GM12874 (cell line): ENCODE results near the gene HHLA2.

Source experiments
- TF ChIP-seq, protein P1 (sequence below): IDR thresholded peaks from 2 replicates; pipeline ENCODE4 v1.5.1; 2011; ENCODE audit warnings: low read depth, mild to moderate bottlenecking, control low read depth, low read length, moderate library complexity; ENCODE audit not compliant: insufficient read depth

Gene HHLA2

DNA sequence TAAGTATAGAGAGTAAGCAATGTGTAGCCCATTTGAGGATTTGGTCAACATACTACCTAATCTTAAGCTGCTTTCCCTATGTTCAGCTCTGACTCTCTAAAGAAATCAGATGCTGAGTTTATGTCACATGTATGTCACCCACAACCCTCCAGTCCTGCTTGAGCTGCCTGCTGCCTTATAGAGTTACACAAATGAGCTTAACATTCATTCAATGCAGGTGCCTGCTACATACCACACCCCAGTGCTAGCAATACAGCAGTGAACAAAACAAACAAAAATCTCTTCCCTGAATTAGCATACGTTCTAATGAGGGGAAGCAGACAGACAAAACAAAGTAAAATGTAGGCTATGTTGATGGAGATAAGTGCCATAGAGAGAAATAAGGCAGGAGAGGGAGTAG lies 93.0 kb downstream of the HHLA2 start:
- TF ChIP-seq, protein P1, sequence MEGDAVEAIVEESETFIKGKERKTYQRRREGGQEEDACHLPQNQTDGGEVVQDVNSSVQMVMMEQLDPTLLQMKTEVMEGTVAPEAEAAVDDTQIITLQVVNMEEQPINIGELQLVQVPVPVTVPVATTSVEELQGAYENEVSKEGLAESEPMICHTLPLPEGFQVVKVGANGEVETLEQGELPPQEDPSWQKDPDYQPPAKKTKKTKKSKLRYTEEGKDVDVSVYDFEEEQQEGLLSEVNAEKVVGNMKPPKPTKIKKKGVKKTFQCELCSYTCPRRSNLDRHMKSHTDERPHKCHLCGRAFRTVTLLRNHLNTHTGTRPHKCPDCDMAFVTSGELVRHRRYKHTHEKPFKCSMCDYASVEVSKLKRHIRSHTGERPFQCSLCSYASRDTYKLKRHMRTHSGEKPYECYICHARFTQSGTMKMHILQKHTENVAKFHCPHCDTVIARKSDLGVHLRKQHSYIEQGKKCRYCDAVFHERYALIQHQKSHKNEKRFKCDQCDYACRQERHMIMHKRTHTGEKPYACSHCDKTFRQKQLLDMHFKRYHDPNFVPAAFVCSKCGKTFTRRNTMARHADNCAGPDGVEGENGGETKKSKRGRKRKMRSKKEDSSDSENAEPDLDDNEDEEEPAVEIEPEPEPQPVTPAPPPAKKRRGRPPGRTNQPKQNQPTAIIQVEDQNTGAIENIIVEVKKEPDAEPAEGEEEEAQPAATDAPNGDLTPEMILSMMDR, result no peak

DNA sequence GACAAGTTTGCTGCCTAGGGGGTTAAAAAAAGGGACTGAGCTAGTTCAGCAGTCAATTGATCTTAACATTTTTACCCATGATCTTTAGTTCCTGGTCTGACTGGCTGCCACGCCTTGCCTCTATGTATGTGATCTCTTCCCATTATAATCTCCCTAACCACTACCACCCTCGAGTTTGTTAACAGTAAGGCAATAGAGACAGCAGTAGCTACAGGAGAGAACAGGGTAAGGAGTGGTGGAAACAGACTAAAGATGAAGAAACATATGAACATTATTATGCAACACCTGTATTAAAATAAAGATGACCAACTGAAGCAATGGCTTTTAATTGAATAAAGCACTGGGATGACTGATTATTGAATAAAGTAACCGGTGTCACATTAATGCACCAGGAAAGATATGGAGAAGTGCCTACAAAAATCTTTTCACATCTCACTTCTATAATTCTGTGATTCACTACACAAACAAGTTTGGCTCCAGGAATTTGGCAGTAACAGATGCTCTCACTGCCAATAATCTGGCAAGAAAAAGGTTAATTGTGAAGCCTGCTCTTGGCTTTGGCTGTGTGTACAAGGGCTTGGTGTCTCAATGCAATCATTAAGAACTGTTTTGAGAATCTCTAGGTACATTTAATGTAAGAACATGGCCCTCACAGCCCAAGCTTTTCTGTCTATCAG lies 95.7 kb downstream of the HHLA2 start:
- TF ChIP-seq, protein P1, result no peak

DNA sequence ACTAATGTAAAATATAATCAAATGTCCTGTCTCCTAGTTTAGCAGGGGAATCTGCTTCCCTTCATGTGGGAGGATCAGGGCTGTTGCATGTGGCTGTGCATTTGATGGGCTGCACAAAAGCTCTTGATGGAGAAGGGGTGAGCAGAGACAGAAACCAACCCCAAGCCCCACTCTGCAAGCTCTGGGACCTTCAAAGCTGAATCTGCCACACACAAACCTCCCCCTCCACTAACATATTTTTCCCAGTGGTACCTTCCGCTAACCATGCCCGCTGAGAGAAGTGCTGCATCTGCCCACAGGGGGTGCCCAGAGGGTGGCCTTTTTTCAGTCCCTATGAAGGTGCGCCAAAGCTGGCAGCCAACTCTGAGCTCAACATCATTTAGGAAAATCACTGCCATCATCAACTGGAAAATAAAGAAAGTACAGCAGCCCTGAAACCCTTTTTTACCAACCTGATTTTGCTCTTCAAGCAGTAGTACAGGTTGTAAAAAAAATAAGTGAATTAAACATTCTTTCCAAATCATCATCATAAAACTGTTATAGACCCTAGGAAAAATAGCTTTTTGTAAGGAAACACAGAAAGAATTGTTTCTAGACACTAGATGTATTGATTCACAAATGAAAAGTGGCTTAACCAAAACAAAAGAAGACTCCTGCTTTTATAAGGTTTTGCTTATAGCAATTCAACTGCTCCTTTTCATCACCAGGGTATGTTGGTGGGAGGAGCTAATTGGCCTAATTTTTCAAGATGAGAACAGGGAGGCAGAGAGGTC lies 97.0 kb downstream of the HHLA2 start:
- TF ChIP-seq, protein P1, result no peak

DNA sequence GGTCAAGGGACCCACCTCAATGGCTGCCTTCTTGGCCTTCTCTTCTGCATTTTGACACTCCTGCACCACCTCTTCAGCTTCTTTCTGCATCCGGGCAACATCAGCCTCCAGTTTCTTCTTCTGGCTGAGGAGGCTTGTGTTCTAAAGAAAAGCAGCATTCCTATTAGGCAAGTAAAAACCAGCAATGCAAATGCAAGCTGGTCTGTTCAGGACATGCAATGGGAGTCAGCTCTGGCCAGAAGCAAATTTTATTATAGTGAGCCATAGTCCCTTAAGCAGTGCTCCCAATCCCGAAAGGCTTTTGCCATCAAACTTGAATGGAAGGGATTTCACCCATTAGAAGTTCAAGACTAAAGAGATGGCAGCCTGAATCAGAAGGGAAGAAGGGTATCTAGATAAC lies 97.7 kb downstream of the HHLA2 start:
- TF ChIP-seq, protein P1, result no peak

DNA sequence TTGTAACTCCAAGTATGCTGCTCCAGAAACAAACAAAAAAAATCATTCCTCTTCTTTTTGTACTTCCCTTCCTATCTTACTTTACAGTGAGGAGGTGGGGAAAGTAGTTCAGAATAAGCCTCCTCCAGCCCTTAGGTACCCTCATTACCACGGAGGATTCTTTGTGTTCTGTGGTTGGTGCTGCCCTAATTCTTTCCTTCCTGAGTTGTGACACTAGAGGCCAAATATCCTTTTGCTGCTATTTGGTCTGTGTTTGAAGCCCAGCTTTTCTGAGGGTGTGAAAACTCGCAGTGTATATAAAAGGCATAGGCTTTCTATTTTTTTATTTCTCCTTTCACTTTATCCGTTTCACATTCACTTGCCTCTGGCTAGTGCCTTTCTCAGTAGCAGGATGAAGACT lies 98.2 kb downstream of the HHLA2 start:
- TF ChIP-seq, protein P1, result no peak

DNA sequence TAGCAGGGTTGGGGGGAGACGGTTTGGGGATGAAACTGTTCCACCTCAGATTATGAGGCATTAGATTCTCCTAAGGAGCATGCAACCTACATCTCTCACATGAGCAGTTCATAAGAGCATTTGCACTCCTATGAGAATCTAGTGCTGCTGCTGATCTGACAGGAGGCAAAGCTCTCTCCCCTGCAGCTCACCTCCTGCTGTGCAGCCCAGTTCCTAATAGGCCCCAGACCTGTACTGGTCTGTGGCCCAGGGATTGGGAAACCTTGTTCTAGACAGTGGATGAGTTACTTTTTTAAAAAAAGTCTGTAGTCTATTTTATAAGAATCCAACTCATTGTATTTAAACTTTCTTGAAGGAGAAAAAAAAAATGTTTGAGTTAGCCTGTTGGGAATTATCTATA lies 100.0 kb downstream of the HHLA2 start:
- TF ChIP-seq, protein P1, result no peak

DNA sequence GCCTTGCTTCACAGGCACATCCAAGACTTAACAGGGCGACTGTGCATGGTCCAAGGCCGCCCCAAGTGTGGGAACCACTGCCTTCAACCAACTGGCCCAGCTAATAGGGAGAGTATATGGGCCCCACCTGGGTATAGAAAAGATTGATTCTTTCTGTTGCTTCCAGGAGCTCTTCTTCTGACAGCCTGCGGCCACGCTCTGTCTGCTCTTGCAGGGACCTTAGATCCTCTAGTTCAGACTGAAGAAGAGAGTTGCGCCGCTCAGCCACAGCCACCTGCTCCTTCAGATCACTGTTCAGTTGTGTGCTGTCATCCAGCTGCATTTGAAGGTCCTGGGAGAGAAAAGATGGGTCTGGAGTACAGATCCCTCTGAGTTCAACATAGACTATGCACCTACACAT lies 102.2 kb downstream of the HHLA2 start:
- TF ChIP-seq, protein P1, result no peak
